ENCODE results near the gene APOBEC3C. TPM values are rescaled to one million over a fixed set of nuclear protein-coding genes. Genes with fewer than 3 reads are reported as not detected.
"Not testable (repeated sequence)": the region's sequence is repeated elsewhere in the genome, so short reads cannot be mapped to it uniquely, and the experiment has no call there.

APOBEC3C gene
- total RNA-seq, 3 donors from 2014 or later (not counting 1 experiment from before 2014, with no cell fraction given) = 144 to 168 (median 155) TPM

DNA sequence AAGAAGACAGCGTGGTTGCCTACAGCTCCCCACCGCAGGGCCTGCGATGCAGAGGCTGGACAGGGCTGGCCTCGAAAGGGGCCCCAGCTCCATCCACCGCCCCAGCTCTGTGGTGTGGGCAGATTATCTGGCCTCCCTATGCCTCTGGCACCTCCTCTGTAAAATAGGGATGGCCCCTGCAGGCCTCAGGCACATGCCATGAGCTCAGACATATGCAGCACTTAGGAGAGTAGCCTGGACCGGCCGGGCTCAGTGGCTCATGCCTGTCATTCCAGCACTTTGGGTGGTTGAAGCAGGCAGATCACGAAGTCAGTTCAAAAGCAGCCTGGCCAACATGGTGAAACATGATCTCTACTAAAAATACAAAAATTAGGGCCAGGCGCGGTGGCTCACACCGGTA, 14.2 kb downstream of the APOBEC3C start:
- Histone ChIP-seq H3K4me3 (ENCODE audit: low read length) (no peak overlapping the region), H3K9me3 (ENCODE audit: control insufficient read depth, insufficient read depth, low read length) (no peaks in the 10 kb centered on the region), H3K36me3 (ENCODE audit: control insufficient read depth, insufficient read depth, low read length) (peaks cover 20% of the 10 kb centered on the region), H3K4me1 (ENCODE audit: control insufficient read depth, insufficient read depth, low read length) (peaks cover 26% of the 10 kb centered on the region), H3K27ac (ENCODE audit: low read length) (no peak overlapping the region), H3K27me3 (ENCODE audit: control insufficient read depth, insufficient read depth, low read length) (no peaks in the 10 kb centered on the region)
- Mint-ChIP-seq H3K4me1 (peaks cover 5 to 39% of the 10 kb centered on the region in 2 donors), H3K27me3 (ENCODE audit: low read depth in 2 of 2) (no peaks in the 10 kb centered on the region), H3K27ac (peak overlapping the region; percentile 47 to 58), H3K4me3 (no peak overlapping the region), H3K36me3 (no peaks in the 10 kb centered on the region), H3K9me3 (no peaks in the 10 kb centered on the region)
- TF ChIP-seq, protein P1, sequence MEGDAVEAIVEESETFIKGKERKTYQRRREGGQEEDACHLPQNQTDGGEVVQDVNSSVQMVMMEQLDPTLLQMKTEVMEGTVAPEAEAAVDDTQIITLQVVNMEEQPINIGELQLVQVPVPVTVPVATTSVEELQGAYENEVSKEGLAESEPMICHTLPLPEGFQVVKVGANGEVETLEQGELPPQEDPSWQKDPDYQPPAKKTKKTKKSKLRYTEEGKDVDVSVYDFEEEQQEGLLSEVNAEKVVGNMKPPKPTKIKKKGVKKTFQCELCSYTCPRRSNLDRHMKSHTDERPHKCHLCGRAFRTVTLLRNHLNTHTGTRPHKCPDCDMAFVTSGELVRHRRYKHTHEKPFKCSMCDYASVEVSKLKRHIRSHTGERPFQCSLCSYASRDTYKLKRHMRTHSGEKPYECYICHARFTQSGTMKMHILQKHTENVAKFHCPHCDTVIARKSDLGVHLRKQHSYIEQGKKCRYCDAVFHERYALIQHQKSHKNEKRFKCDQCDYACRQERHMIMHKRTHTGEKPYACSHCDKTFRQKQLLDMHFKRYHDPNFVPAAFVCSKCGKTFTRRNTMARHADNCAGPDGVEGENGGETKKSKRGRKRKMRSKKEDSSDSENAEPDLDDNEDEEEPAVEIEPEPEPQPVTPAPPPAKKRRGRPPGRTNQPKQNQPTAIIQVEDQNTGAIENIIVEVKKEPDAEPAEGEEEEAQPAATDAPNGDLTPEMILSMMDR (IDR thresholded peaks at IDR 0.05) = no peak
- no peak for DNase-seq
- no peak for ATAC-seq
- WGBS (ENCODE audit: insufficient coverage) = 95% methylated on average over 11 of the region's 11 CpGs
- intact Hi-C loops (cut with micrococcal nuclease) = loop anchor here (5.0 kb wide), 1 partner anchor 34 kb away; no protein-coding TSS in a partner anchor

DNA sequence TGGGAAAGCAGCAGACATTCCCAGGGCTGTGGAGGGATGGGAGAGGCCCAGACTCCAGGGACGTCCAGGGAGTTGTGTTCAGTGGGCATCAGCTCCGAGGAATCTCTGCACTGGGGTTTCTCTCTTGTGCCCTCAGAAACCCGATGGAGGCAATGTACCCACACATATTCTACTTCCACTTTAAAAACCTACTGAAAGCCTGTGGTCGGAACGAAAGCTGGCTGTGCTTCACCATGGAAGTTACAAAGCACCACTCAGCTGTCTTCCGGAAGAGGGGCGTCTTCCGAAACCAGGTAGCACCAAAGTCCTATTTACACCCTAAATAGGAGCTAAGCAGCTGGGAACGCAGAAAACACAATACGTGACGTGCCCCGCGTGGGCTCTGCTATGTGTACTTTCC, 15.2 kb downstream of the APOBEC3C start:
- Histone ChIP-seq H3K9me3 (ENCODE audit: control insufficient read depth, insufficient read depth, low read length) (no peaks in the 10 kb centered on the region), H3K27ac (ENCODE audit: low read length) (no peak overlapping the region), H3K36me3 (ENCODE audit: control insufficient read depth, insufficient read depth, low read length) (peaks cover 11% of the 10 kb centered on the region), H3K27me3 (ENCODE audit: control insufficient read depth, insufficient read depth, low read length) (no peaks in the 10 kb centered on the region), H3K4me1 (ENCODE audit: control insufficient read depth, insufficient read depth, low read length) (peaks cover 17% of the 10 kb centered on the region), H3K4me3 (ENCODE audit: low read length) (no peak overlapping the region)
- DNase-seq = no peak
- ATAC-seq = no peak
- no peaks in the 10 kb centered on the region for H3K9me3 Mint-ChIP-seq
- intact Hi-C loops (cut with micrococcal nuclease) = loop anchor here (5.0 kb wide), 1 partner anchor 33 kb away; no protein-coding TSS in a partner anchor
- no peaks in the 10 kb centered on the region for H3K27me3 Mint-ChIP-seq (ENCODE audit: low read depth in 2 of 2)
- peaks cover 5 to 37% of the 10 kb centered on the region in 2 donors for H3K4me1 Mint-ChIP-seq
- no peaks in the 10 kb centered on the region for H3K36me3 Mint-ChIP-seq
- H3K27ac Mint-ChIP-seq = peak overlapping the region in 1 of 2 donors; percentile 18
- TF ChIP-seq, protein P1 (IDR thresholded peaks at IDR 0.05) = no peak
- H3K4me3 Mint-ChIP-seq = no peak overlapping the region
- WGBS (ENCODE audit: insufficient coverage) = 93% methylated on average over 13 of the region's 13 CpGs

DNA sequence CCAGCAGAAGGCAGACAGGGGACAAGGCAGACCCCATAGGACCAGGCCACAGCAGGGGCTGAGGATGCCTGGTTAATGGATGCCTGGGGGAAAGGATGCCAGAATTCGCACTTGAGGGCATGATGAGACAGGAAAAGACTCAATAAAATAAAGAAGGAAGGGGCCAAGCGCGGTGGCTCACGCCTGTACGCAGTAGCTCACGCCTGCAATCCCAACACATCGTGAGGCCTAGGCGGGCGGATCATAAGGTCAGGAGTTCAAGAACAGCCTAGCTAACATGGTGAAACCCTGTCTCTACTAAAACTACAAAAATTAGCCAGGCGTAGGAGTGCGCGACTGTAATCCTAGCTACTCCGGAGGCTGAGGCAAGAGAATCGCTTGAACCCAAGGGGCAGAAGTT, 16.6 kb downstream of the APOBEC3C start:
- Histone ChIP-seq H3K9me3 (ENCODE audit: control insufficient read depth, insufficient read depth, low read length) (no peaks in the 10 kb centered on the region), H3K27ac (ENCODE audit: low read length) (no peak overlapping the region), H3K4me3 (ENCODE audit: low read length) (no peak overlapping the region), H3K36me3 (ENCODE audit: control insufficient read depth, insufficient read depth, low read length) (peaks cover 3% of the 10 kb centered on the region), H3K27me3 (ENCODE audit: control insufficient read depth, insufficient read depth, low read length) (no peaks in the 10 kb centered on the region), H3K4me1 (ENCODE audit: control insufficient read depth, insufficient read depth, low read length) (peaks cover 3% of the 10 kb centered on the region)
- WGBS (ENCODE audit: insufficient coverage) = 93% methylated on average over 14 of the region's 14 CpGs
- no peaks in the 10 kb centered on the region for H3K9me3 Mint-ChIP-seq
- DNase-seq (no peak), ATAC-seq (no peak)
- TF ChIP-seq, protein P1 (IDR thresholded peaks at IDR 0.05) = no peak
- no peak overlapping the region for H3K4me3 Mint-ChIP-seq
- H3K36me3 Mint-ChIP-seq = no peaks in the 10 kb centered on the region
- peaks cover 0 to 22% of the 10 kb centered on the region in 2 donors for H3K4me1 Mint-ChIP-seq
- H3K27me3 Mint-ChIP-seq (ENCODE audit: low read depth in 2 of 2) = no peaks in the 10 kb centered on the region
- peak overlapping the region in 1 of 2 donors; percentile 46 for H3K27ac Mint-ChIP-seq
- intact Hi-C loops (cut with micrococcal nuclease) = no loop called here

DNA sequence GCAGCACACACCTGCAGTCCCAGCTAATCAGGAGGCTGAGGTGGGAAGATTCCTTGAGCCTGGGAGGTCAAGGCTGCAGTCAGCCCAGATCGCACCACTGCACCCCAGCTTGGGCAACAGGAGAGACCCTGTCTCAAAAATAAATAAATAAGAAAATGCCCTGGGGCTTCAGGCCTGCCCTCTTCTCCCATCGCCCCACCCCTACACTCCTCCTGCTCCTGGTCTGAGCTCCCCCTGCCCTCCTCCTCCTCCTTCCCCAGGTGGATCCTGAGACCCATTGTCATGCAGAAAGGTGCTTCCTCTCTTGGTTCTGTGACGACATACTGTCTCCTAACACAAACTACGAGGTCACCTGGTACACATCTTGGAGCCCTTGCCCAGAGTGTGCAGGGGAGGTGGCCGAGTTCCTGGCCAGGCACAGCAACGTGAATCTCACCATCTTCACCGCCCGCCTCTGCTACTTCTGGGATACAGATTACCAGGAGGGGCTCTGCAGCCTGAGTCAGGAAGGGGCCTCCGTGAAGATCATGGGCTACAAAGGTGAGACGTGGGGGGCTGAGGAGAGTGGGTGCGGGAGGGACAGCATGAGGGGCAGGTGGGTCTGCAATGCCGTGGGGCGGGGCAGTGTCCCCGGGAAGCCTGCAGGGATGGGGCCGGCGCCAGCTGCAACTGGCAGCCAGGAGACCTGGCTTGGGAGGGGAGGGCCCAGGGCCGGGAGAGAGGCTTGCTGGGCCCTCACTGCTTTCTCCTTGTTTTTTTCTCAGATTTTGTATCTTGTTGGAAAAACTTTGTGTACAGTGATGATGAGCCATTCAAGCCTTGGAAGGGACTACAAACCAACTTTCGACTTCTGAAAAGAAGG, 17.6 kb downstream of the APOBEC3C start:
- Mint-ChIP-seq H3K27ac (peak overlapping the region in 1 of 2 donors; percentile 44), H3K4me1 (peaks cover 0 to 13% of the 10 kb centered on the region in 2 donors)
- H3K4me1 ChIP-seq (ENCODE audit: control insufficient read depth, insufficient read depth, low read length); H3K27me3 ChIP-seq (ENCODE audit: control insufficient read depth, insufficient read depth, low read length); H3K9me3 Mint-ChIP-seq; H3K4me3 ChIP-seq (ENCODE audit: low read length); DNase-seq; H3K36me3 ChIP-seq (ENCODE audit: control insufficient read depth, insufficient read depth, low read length); ATAC-seq; H3K4me3 Mint-ChIP-seq; H3K36me3 Mint-ChIP-seq; H3K27ac ChIP-seq (ENCODE audit: low read length); H3K27me3 Mint-ChIP-seq (ENCODE audit: low read depth in 2 of 2); H3K9me3 ChIP-seq (ENCODE audit: control insufficient read depth, insufficient read depth, low read length); intact Hi-C loops (cut with micrococcal nuclease): not testable (repeated sequence)
- WGBS (ENCODE audit: insufficient coverage) = 95% methylated on average over 16 of the region's 18 CpGs

DNA sequence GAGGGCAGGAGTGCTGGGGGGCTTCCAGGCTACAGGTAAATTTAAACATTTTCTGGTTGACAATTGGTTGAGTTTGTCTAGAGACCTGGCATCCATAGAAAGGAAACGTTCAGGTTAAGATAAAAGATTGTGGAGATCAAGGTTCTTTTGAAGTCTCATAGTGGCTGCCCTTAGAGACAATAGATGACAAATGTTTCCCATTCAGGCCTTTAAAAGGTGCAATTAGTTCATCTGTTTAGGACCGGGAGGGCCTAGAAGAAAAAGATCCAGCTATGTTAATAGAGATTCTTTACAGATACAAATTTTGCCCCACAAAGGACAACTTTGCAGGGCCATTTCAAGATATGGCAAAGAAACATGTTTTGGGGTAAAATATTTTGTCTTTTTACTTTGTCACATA, 23.0 kb downstream of the APOBEC3C start:
- H3K27ac ChIP-seq (ENCODE audit: low read length); H3K27me3 ChIP-seq (ENCODE audit: control insufficient read depth, insufficient read depth, low read length); H3K36me3 ChIP-seq (ENCODE audit: control insufficient read depth, insufficient read depth, low read length); H3K4me3 Mint-ChIP-seq; DNase-seq; intact Hi-C loops (cut with micrococcal nuclease); H3K4me3 ChIP-seq (ENCODE audit: low read length); H3K36me3 Mint-ChIP-seq; H3K27me3 Mint-ChIP-seq (ENCODE audit: low read depth in 2 of 2); H3K9me3 Mint-ChIP-seq; H3K9me3 ChIP-seq (ENCODE audit: control insufficient read depth, insufficient read depth, low read length); ATAC-seq: not testable (repeated sequence)
- peaks cover 16 to 29% of the 10 kb centered on the region in 2 donors for H3K4me1 Mint-ChIP-seq
- H3K27ac Mint-ChIP-seq = peak overlapping the region in 1 of 2 donors; percentile 33
- H3K4me1 ChIP-seq (ENCODE audit: control insufficient read depth, insufficient read depth, low read length) = peaks cover 22% of the 10 kb centered on the region
- WGBS (ENCODE audit: insufficient coverage) = 48% methylated on average over 2 of the region's 2 CpGs

Measured in natural killer cell (primary cell).